GM12864 (cell line): ENCODE measurements around the gene AKR1C4.

Source experiments
- DNase-seq: peaks from one replicate; pipeline ENCODE4 v3.0.0-alpha.2; 2011; ENCODE audit warnings: low read depth
- H3K4me3 ChIP-seq: 2 replicates; pipeline ENCODE4 v1.5.1; 2011; ENCODE audit warnings: mild to moderate bottlenecking, low read depth, low read length, control low read depth
- CTCF ChIP-seq: IDR thresholded peaks from 2 replicates; pipeline ENCODE4 v1.5.1; 2011; ENCODE audit warnings: low read depth, mild to moderate bottlenecking, moderate library complexity, low read length, control low read depth, inconsistent platforms; ENCODE audit errors: missing control alignments

The AKR1C4 gene

GRCh38 chr10:5266804-5267203 lies 70.2 kb downstream of the AKR1C4 start:
- no peak for TF ChIP-seq CTCF
- no peak overlapping the region for H3K4me3 ChIP-seq
- no peak for DNase-seq

GRCh38 chr10:5268234-5268633 lies 71.6 kb downstream of the AKR1C4 start:
- DNase-seq: no peak
- H3K4me3 ChIP-seq: no peak overlapping the region
- no peak for TF ChIP-seq CTCF
